Fibroblast of lung (primary cell): Measurements from ENCODE around the gene ITPRID1. TPM values are rescaled to one million over a fixed set of nuclear protein-coding genes. Genes with fewer than 3 reads are reported as not detected.

Experiments
- DNase-seq, 2 donors: peaks; one replicate each; pipeline versions ENCODE4 v3.0.0 to v3.0.0-alpha.2; 2010; ENCODE audit warnings: low read depth in 2 of 2
- H2AFZ ChIP-seq: 2 replicates; pipeline ENCODE4 v1.5.1; 2012; ENCODE audit warnings: low read length, control low read depth, inconsistent platforms
- H3K27ac ChIP-seq: 2 replicates; pipeline ENCODE4 v1.5.1; 2011; ENCODE audit warnings: low read length, control low read depth; ENCODE audit not compliant: insufficient read depth
- H3K27me3 ChIP-seq: 2 replicates; pipeline ENCODE4 v1.5.1; 2011; ENCODE audit warnings: mild to moderate bottlenecking, low read length; ENCODE audit not compliant: control insufficient read depth, insufficient read depth
- H3K36me3 ChIP-seq: 2 replicates; pipeline ENCODE4 v1.5.1; 2011; ENCODE audit warnings: low read length; ENCODE audit not compliant: control insufficient read depth, insufficient read depth
- H3K4me1 ChIP-seq: 2 replicates; pipeline ENCODE4 v1.5.1; 2011; ENCODE audit warnings: low read length; ENCODE audit not compliant: control insufficient read depth, insufficient read depth; ENCODE audit errors: extremely low read depth
- H3K4me2 ChIP-seq: 2 replicates; pipeline ENCODE4 v1.5.1; 2011; ENCODE audit warnings: low read length, control low read depth; ENCODE audit not compliant: insufficient read depth; ENCODE audit errors: extremely low read depth
- H3K4me3 ChIP-seq, 4 experiments: fragments of 200-600 bp in 1 of 4; sonication (generic) in 1 of 4; replicated peaks in 1 of 4; 2 replicates each; pipeline ENCODE4 v1.5.1; 2011 to 2016; ENCODE audit warnings: low read length in 4 of 4, low read depth in 3 of 4, mild to moderate bottlenecking in 3 of 4, control low read depth in 2 of 4, inconsistent platforms in 1 of 4, mixed read lengths in 1 of 4; ENCODE audit not compliant: insufficient read depth in 1 of 4; ENCODE audit errors: control extremely low read depth in 1 of 4
- H3K79me2 ChIP-seq: 2 replicates; pipeline ENCODE4 v1.5.1; 2012; ENCODE audit warnings: mild to moderate bottlenecking, low read length, inconsistent platforms; ENCODE audit not compliant: control insufficient read depth, insufficient read depth
- H3K9ac ChIP-seq: 2 replicates; pipeline ENCODE4 v1.5.1; 2011; ENCODE audit warnings: mild to moderate bottlenecking, low read length, control low read depth; ENCODE audit not compliant: insufficient read depth
- H3K9me3 ChIP-seq: 2 replicates; pipeline ENCODE4 v1.5.1; 2012; ENCODE audit warnings: low read depth, low read length; ENCODE audit not compliant: control insufficient read depth, insufficient read depth
- H4K20me1 ChIP-seq: 2 replicates; pipeline ENCODE4 v1.5.1; 2011; ENCODE audit warnings: low read length; ENCODE audit not compliant: control insufficient read depth, insufficient read depth; ENCODE audit errors: extremely low read depth
- EZH2 ChIP-seq: IDR thresholded peaks from 2 replicates; pipeline ENCODE4 v1.5.1; 2012; ENCODE audit warnings: low read length, control low read depth, mild to moderate bottlenecking; ENCODE audit errors: missing control alignments
- polyA plus RNA-seq, 2 donors: library from polyadenylated mRNA; depleted of rRNA in 1 of 2; stranded (reverse) in 1 of 2; unstranded in 1 of 2; fragments of >200 nt; gene quantifications; 2 replicates each; pipeline ENCODE4 v1.2.1, GENCODE V29; 2011 to 2012; ENCODE audit warnings: missing spikeins in 1 of 2
- total RNA-seq: library from RNA; depleted of rRNA; stranded (reverse); fragments of >200 nt; gene quantifications from 2 replicates; pipeline ENCODE4 v1.2.1, GENCODE V29; 2014
- TF ChIP-seq, protein P1 (sequence below), 2 donors: IDR thresholded peaks in 1 of 2; conservative IDR thresholded peaks in 1 of 2; 1 replicate in 1 of 2; 2 replicates in 1 of 2; pipeline ENCODE4 v1.5.1; 2011 to 2012; ENCODE audit warnings: low read length in 2 of 2, control low read depth in 1 of 2, inconsistent platforms in 1 of 2, low read depth in 1 of 2, mild to moderate bottlenecking in 1 of 2

The ITPRID1 gene
- total and polyA plus RNA-seq, 2 donors (not counting 1 experiment from before 2014, with no cell fraction given), result not detected

DNA sequence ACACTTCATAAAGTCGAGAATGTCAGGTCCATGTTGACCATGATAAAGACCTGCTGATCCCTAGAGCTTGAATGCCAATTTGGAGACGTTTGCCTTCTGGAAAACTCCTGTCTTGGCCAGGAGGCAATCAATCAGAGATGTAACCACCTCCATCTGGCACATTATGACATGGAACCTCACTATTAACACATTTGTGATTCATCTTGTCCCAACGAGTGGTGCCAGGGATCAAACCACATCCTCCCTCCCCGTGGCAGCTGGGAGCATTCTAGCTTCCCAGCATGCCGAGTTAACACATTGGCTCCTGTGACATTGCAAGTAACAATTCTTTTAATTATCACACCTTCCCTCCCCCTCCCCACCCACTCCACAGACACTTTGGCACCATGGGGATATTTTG, 89.2 kb downstream of the ITPRID1 start:
- no peaks in the 10 kb centered on the region for H3K9me3 ChIP-seq
- no peaks in the 10 kb centered on the region for H3K36me3 ChIP-seq
- DNase-seq, result peak in 1 of 2 donors; percentile 70
- H3K4me2 ChIP-seq, result no peak overlapping the region
- no peaks in the 10 kb centered on the region for H3K4me1 ChIP-seq
- no peak overlapping the region for H3K27ac ChIP-seq
- H2AFZ ChIP-seq, result no peak overlapping the region
- no peaks in the 10 kb centered on the region for H3K79me2 ChIP-seq
- H3K9ac ChIP-seq, result no peak overlapping the region
- no peak for TF ChIP-seq EZH2
- TF ChIP-seq, protein P1, sequence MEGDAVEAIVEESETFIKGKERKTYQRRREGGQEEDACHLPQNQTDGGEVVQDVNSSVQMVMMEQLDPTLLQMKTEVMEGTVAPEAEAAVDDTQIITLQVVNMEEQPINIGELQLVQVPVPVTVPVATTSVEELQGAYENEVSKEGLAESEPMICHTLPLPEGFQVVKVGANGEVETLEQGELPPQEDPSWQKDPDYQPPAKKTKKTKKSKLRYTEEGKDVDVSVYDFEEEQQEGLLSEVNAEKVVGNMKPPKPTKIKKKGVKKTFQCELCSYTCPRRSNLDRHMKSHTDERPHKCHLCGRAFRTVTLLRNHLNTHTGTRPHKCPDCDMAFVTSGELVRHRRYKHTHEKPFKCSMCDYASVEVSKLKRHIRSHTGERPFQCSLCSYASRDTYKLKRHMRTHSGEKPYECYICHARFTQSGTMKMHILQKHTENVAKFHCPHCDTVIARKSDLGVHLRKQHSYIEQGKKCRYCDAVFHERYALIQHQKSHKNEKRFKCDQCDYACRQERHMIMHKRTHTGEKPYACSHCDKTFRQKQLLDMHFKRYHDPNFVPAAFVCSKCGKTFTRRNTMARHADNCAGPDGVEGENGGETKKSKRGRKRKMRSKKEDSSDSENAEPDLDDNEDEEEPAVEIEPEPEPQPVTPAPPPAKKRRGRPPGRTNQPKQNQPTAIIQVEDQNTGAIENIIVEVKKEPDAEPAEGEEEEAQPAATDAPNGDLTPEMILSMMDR (conservative IDR thresholded peaks at IDR 0.05 in 1 of 2, IDR thresholded peaks at IDR 0.05 in 1 of 2; ENCODE audit: low read depth in 1 of 2, low read length in 2 of 2), result no peak
- no peak overlapping the region for H3K4me3 ChIP-seq
- no peaks in the 10 kb centered on the region for H4K20me1 ChIP-seq
- no peaks in the 10 kb centered on the region for H3K27me3 ChIP-seq

DNA sequence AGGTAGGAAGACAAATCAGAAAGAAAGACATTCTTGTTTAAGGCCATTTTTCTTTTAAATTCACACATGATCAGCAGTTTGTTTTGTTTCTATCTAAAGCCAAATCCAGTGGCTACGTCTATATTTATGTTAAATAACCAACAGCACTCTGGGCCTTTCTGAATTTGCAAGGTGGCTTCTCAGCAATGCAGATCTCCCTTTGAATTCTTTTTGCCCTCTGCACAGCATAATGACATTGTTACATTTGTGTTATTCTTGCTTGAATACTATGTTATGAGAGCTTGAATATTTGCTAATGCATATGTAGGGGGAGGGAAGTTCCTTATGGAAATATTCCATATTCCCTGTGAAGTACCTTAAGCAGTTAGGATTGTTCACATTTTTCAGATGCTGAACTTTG, 99.7 kb downstream of the ITPRID1 start:
- no peak overlapping the region for H3K27ac ChIP-seq
- H3K4me3 ChIP-seq, result no peak overlapping the region
- H3K27me3 ChIP-seq, result no peaks in the 10 kb centered on the region
- H4K20me1 ChIP-seq, result no peaks in the 10 kb centered on the region
- DNase-seq, result no peak
- no peaks in the 10 kb centered on the region for H3K4me1 ChIP-seq
- TF ChIP-seq EZH2, result no peak
- TF ChIP-seq, protein P1 (conservative IDR thresholded peaks at IDR 0.05 in 1 of 2, IDR thresholded peaks at IDR 0.05 in 1 of 2; ENCODE audit: low read depth in 1 of 2, low read length in 2 of 2), result no peak
- H3K4me2 ChIP-seq, result no peak overlapping the region
- H3K79me2 ChIP-seq, result no peaks in the 10 kb centered on the region
- H3K9ac ChIP-seq, result no peak overlapping the region
- H2AFZ ChIP-seq, result no peak overlapping the region
- H3K9me3 ChIP-seq, result no peaks in the 10 kb centered on the region
- H3K36me3 ChIP-seq, result no peaks in the 10 kb centered on the region

DNA sequence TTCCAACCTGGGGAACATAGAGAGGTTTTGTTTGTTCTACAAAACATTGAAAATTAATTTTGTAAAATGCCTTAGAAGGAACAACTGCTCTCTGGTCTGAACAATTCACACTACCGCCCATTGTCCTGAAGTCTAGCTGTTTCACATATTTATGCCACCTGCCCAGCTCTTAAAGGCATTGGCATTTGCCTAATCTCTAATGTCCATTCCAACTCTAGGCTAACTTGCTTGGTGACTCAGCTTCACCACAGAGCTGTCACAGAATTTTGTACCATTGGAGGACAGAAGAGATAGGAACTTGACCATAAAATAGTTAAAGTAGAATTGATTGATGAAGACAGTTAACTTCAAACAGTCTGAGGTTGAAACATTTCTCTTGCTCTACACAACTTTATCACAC, 119.6 kb downstream of the ITPRID1 start:
- Histone ChIP-seq H4K20me1 (no peaks in the 10 kb centered on the region), H3K27me3 (no peaks in the 10 kb centered on the region), H3K36me3 (no peaks in the 10 kb centered on the region), H3K9ac (no peak overlapping the region), H3K79me2 (no peaks in the 10 kb centered on the region), H3K27ac (no peak overlapping the region), H3K4me1 (no peaks in the 10 kb centered on the region), H3K4me3 (no peak overlapping the region), H3K9me3 (no peaks in the 10 kb centered on the region), H3K4me2 (no peak overlapping the region), H2AFZ (no peak overlapping the region)
- no peak for DNase-seq
- TF ChIP-seq EZH2, result no peak
